ENCODE results near the gene PCBP4.

PCBP4 gene

GRCh38 chr3:51954713-51955112 lies 12.5 kb downstream of the PCBP4 start:
- no peak for DNase-seq (ENCODE audit: low read depth)

GRCh38 chr3:51954105-51954504 lies 13.1 kb downstream of the PCBP4 start:
- DNase-seq (ENCODE audit: low read depth) = no peak

GRCh38 chr3:51953445-51953844 lies 13.8 kb downstream of the PCBP4 start:
- DNase-seq (ENCODE audit: low read depth) = no peak

GRCh38 chr3:51950899-51951298 lies 16.4 kb downstream of the PCBP4 start:
- DNase-seq (ENCODE audit: low read depth) = no peak

GRCh38 chr3:51949121-51949520 lies 18.1 kb downstream of the PCBP4 start:
- DNase-seq (ENCODE audit: low read depth) = no peak

- DNase-seq (ENCODE audit: low read depth) = no peak
Measured at GRCh38 chr3:51948016-51948580, 19.2 kb downstream of the PCBP4 start.

- DNase-seq (ENCODE audit: low read depth) = no peak
Measured at GRCh38 chr3:51947215-51947900, 19.9 kb downstream of the PCBP4 start.

- DNase-seq (ENCODE audit: low read depth) = no peak
Measured at GRCh38 chr3:51946796-51947195, 20.5 kb downstream of the PCBP4 start.

GRCh38 chr3:51945926-51946705 lies 21.1 kb downstream of the PCBP4 start:
- no peak for DNase-seq (ENCODE audit: low read depth)

GRCh38 chr3:51945031-51945840 lies 22.0 kb downstream of the PCBP4 start:
- DNase-seq (ENCODE audit: low read depth) = no peak

GRCh38 chr3:51944451-51945021 lies 22.7 kb downstream of the PCBP4 start:
- DNase-seq (ENCODE audit: low read depth) = no peak

- no peak for DNase-seq (ENCODE audit: low read depth)
Measured at GRCh38 chr3:51943451-51944391, 23.5 kb downstream of the PCBP4 start.

GRCh38 chr3:51942603-51943450 lies 24.4 kb downstream of the PCBP4 start:
- DNase-seq (ENCODE audit: low read depth) = peak; percentile 31

GRCh38 chr3:51941798-51942602 lies 25.3 kb downstream of the PCBP4 start, which contains the start of the genes PARP3 and RRP9:
Gene PARP3 (plus strand): TSS chr3:51942363. CDS start chr3:51943356, 993 bp downstream.
Gene RRP9 (minus strand): TSS chr3:51941904. CDS start chr3:51941867, 37 bp downstream.
- peak; percentile 99 for DNase-seq (ENCODE audit: low read depth)

- no peak for DNase-seq (ENCODE audit: low read depth)
Measured at GRCh38 chr3:51941463-51941797, 25.8 kb downstream of the PCBP4 start.

GRCh38 chr3:51940648-51941462 lies 26.4 kb downstream of the PCBP4 start:
- DNase-seq (ENCODE audit: low read depth) = no peak

GRCh38 chr3:51938780-51939425 lies 28.4 kb downstream of the PCBP4 start:
- DNase-seq (ENCODE audit: low read depth) = no peak

All from stimulated activated CD8-positive, alpha-beta memory T cell treated with anti-CD3 and anti-CD28 coated beads, Interleukin-12 subunit alpha, Interleukin-12 subunit beta, amount 100 ng/mL, for 4 hours (primary cell).